ENCODE data around the gene LRRC32. TPM values are rescaled to one million over a fixed set of nuclear protein-coding genes. Genes with fewer than 3 reads are reported as not detected.

Gene LRRC32
- total RNA-seq, 1 donor from 2014 or later = 24.4 TPM

DNA sequence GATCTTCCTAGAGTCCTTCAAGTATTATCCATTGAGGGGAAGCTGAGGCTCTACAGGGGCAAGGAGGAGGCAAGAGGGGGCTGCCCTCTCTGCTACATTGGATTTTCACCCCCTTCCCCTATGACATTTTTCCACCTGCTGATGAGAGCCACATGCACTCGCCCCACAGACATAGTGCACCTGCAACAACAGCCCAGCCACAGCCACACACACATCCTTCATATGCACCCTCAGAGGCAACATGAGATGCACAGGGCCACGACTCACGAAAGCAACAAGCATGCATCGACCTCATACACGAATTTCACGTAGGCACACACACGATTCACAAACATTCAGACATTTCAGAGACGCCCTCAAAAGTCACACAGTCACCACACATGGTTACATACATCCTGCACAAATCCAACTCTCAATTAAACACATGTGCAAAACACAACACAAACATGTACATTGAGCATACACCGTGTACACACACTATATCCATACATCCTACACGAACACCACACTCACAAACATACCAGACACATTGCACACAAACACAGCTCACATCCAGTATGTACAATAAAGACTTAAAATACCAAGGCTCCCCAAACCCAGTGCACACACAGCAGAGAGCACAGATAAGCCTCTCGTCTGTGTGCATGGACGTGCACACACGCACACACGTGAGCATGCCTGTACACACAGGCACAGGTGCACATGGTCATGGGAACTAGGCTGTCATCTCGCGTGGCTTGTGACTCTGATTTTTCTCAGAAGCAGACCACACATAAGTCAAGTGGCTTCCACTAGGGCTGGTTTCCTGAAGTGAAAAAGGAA, 6.3 kb upstream of the LRRC32 start:
- H3K27ac Mint-ChIP-seq (ENCODE audit: unreplicated experiment) = no peak overlapping the region
- no peak for FAIRE-seq

DNA sequence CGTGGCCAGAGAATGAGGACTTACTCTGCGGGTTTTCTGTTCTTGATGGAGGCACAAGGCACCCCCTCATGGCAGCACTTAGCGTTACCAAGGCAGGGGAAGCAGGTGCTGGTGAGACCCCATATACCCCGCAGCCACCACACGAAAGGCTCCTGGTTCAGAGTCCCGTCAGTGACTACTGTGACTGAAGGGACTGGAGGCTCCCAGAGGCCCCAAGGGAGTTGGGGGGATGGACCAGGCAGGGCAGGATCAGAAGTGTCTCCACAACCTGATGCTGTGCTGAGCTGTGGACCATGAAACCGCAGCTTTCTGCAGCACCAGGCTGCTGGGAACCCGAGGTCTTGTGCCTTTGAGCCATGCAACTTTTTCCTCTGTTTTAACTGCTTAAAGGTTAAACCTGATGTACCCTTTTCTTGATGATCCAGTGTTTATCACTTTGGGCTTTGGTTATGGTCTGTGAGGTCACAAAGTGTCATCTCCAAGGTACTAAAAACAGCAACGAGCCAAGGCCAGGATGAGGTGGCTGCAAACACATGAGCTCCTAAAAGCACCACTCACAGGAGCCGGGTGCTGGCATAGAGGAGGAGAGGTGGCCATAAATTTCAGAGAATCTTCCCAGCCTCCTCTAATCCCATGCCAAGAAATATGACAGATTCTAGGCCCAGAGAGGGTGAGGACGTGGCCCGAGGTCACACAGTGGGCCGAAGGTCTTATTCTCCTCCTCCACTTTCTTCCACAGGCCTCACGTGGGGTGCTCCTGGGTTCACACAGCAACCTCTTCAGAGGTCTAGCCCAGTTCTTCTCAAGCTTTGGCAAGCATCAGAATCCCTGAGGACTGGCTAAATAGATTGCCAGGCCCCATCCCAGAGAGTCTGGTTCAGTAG, 4.2 kb upstream of the LRRC32 start:
- Histone ChIP-seq H3K27ac (ENCODE audit: low read depth, low read length) (no peak overlapping the region), H3K4me2 (ENCODE audit: low read length) (no peak overlapping the region), H4K20me1 (ENCODE audit: insufficient read depth, low read length) (no peaks in the 10 kb centered on the region), H3K9me3 (ENCODE audit: insufficient read depth, low read depth, low read length) (no peaks in the 10 kb centered on the region), H3K4me1 (ENCODE audit: insufficient read depth, low read length) (peaks cover 11% of the 10 kb centered on the region), H3K79me2 (ENCODE audit: insufficient read depth, low read length) (no peaks in the 10 kb centered on the region), H3K27me3 (ENCODE audit: insufficient read depth, low read length) (peaks cover 2% of the 10 kb centered on the region), H3K9ac (ENCODE audit: low read length) (no peak overlapping the region), H2AFZ (ENCODE audit: low read depth, low read length) (no peak overlapping the region), H3K36me3 (ENCODE audit: insufficient read depth, low read length) (no peaks in the 10 kb centered on the region), H3K4me3 (ENCODE audit: insufficient read depth, low read depth, low read length) (no peak overlapping the region)
- no peak for TF ChIP-seq EZH2 (IDR thresholded peaks at IDR 0.05; ENCODE audit: insufficient read depth, low read length)
- TF ChIP-seq, protein P1, sequence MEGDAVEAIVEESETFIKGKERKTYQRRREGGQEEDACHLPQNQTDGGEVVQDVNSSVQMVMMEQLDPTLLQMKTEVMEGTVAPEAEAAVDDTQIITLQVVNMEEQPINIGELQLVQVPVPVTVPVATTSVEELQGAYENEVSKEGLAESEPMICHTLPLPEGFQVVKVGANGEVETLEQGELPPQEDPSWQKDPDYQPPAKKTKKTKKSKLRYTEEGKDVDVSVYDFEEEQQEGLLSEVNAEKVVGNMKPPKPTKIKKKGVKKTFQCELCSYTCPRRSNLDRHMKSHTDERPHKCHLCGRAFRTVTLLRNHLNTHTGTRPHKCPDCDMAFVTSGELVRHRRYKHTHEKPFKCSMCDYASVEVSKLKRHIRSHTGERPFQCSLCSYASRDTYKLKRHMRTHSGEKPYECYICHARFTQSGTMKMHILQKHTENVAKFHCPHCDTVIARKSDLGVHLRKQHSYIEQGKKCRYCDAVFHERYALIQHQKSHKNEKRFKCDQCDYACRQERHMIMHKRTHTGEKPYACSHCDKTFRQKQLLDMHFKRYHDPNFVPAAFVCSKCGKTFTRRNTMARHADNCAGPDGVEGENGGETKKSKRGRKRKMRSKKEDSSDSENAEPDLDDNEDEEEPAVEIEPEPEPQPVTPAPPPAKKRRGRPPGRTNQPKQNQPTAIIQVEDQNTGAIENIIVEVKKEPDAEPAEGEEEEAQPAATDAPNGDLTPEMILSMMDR (IDR thresholded peaks at IDR 0.05; ENCODE audit: insufficient read depth, low read depth, low read length) = no peak
- peaks cover 4% of the 10 kb centered on the region for H3K4me1 Mint-ChIP-seq (ENCODE audit: low read depth, unreplicated experiment)
- H3K4me3 Mint-ChIP-seq (ENCODE audit: unreplicated experiment) = no peak overlapping the region
- H3K27ac Mint-ChIP-seq (ENCODE audit: unreplicated experiment) = no peak overlapping the region
- no peak for FAIRE-seq
- peaks cover 50% of the 10 kb centered on the region for H3K27me3 Mint-ChIP-seq (ENCODE audit: low read depth, unreplicated experiment)
- no peak for DNase-seq (ENCODE audit: low read depth)
- H3K9me3 Mint-ChIP-seq (ENCODE audit: unreplicated experiment) = no peaks in the 10 kb centered on the region
- H3K36me3 Mint-ChIP-seq (ENCODE audit: low read depth, unreplicated experiment) = peaks cover under 1% of the 10 kb centered on the region

More for the DNA sequence above, 6.3 kb upstream of the LRRC32 start:
- no peak overlapping the region for H3K4me3 ChIP-seq (ENCODE audit: insufficient read depth, low read depth, low read length)
- Mint-ChIP-seq H3K27me3 (ENCODE audit: low read depth, unreplicated experiment) (peaks cover 53% of the 10 kb centered on the region), H3K9me3 (ENCODE audit: unreplicated experiment) (no peaks in the 10 kb centered on the region), H3K36me3 (ENCODE audit: low read depth, unreplicated experiment) (no peaks in the 10 kb centered on the region), H3K4me1 (ENCODE audit: low read depth, unreplicated experiment) (peaks cover 1% of the 10 kb centered on the region), H3K4me3 (ENCODE audit: unreplicated experiment) (no peak overlapping the region)
- no peak overlapping the region for H3K9ac ChIP-seq (ENCODE audit: low read length)
- no peaks in the 10 kb centered on the region for H3K9me3 ChIP-seq (ENCODE audit: insufficient read depth, low read depth, low read length)
- peaks cover 6% of the 10 kb centered on the region for H3K27me3 ChIP-seq (ENCODE audit: insufficient read depth, low read length)
- H3K36me3 ChIP-seq (ENCODE audit: insufficient read depth, low read length) = no peaks in the 10 kb centered on the region
- no peak for DNase-seq (ENCODE audit: low read depth)
- no peaks in the 10 kb centered on the region for H3K79me2 ChIP-seq (ENCODE audit: insufficient read depth, low read length)
- no peak overlapping the region for H3K4me2 ChIP-seq (ENCODE audit: low read length)
- no peak for TF ChIP-seq EZH2 (IDR thresholded peaks at IDR 0.05; ENCODE audit: insufficient read depth, low read length)
- TF ChIP-seq, protein P1 (IDR thresholded peaks at IDR 0.05; ENCODE audit: insufficient read depth, low read depth, low read length) = no peak
- no peak overlapping the region for H3K27ac ChIP-seq (ENCODE audit: low read depth, low read length)
- no peaks in the 10 kb centered on the region for H4K20me1 ChIP-seq (ENCODE audit: insufficient read depth, low read length)
- no peaks in the 10 kb centered on the region for H3K4me1 ChIP-seq (ENCODE audit: insufficient read depth, low read length)
- no peak overlapping the region for H2AFZ ChIP-seq (ENCODE audit: low read depth, low read length)

All from astrocyte (in vitro differentiated cells and primary cell).